ENCODE measurements around the gene PAX5. TPM values are rescaled to one million over a fixed set of nuclear protein-coding genes. Genes with fewer than 3 reads are reported as not detected.

Gene PAX5
- total and polyA plus RNA-seq, 9 donors, result 0.02 to 0.28 (median 0.05) TPM; not detected in 6

- intact Hi-C loops (cut with DNase I), result no loop called here
- Histone ChIP-seq H3K9me3 (no peaks in the 10 kb centered on the region), H3K27me3 (no peaks in the 10 kb centered on the region), H3K4me3 (no peak overlapping the region), H3K36me3 (no peaks in the 10 kb centered on the region), H3K4me1 (ENCODE audit: insufficient read depth) (no peaks in the 10 kb centered on the region), H3K27ac (no peak overlapping the region)
- TF ChIP-seq POLR2A (IDR thresholded peaks at IDR 0.05) (no peak), EP300 (IDR thresholded peaks at IDR 0.05) (no peak), CTCF (IDR thresholded peaks at IDR 0.05) (no peak)
- DNase-seq, result no peak
- 87 to 89% (median 88%) methylated on average over 6 of the region's 6 CpGs for WGBS, 3 donors
Measured at GRCh38 chr9:36874921-36875320, 159.1 kb downstream of the PAX5 start.

DNA sequence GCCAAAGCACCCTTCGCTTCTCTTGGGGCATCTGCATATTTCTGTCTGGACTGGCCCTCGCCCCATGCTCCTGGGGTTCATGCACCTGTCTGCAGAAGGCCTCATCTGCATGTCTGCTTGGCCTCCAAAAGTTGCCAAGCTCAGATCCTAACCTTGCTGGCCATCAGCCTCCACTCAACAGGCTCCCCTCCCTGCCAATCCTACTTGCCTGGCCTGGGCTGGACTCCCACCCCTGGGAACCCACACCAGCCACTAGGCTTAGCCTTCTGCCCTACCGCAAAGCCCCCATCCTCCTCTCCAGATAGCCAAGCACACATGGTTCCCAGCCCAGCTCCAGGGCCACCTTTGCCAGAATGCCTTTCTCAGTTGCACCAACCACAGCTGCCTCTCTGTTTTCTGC is 159.8 kb downstream of the PAX5 start:
- no peak for DNase-seq
- intact Hi-C loops (cut with DNase I), result no loop called here
- 95 to 96% (median 95%) methylated on average over 3 of the region's 3 CpGs for WGBS, 3 donors

GRCh38 chr9:36873247-36873875 is 160.7 kb downstream of the PAX5 start:
- H3K27me3 ChIP-seq, result no peaks in the 10 kb centered on the region
- intact Hi-C loops (cut with DNase I), result no loop called here
- peak; percentile 41 to 66 (median 59) for DNase-seq
- no peaks in the 10 kb centered on the region for H3K36me3 ChIP-seq
- 44 to 51% (median 46%) methylated on average over 8 of the region's 8 CpGs for WGBS, 3 donors
- H3K27ac ChIP-seq, result no peak overlapping the region
- H3K4me1 ChIP-seq (ENCODE audit: insufficient read depth), result no peaks in the 10 kb centered on the region
- no peaks in the 10 kb centered on the region for H3K9me3 ChIP-seq
- no peak for TF ChIP-seq POLR2A (IDR thresholded peaks at IDR 0.05)
- peak in 2 of 3 donors; percentile 37 to 38 for TF ChIP-seq CTCF (IDR thresholded peaks at IDR 0.05)
- H3K4me3 ChIP-seq, result no peak overlapping the region

More for the DNA sequence above, 159.8 kb downstream of the PAX5 start:
- Histone ChIP-seq H3K27ac (no peak overlapping the region), H3K36me3 (no peaks in the 10 kb centered on the region), H3K27me3 (no peaks in the 10 kb centered on the region), H3K4me3 (no peak overlapping the region), H3K9me3 (no peaks in the 10 kb centered on the region), H3K4me1 (ENCODE audit: insufficient read depth) (no peaks in the 10 kb centered on the region)
- TF ChIP-seq EP300 (IDR thresholded peaks at IDR 0.05) (no peak), CTCF (IDR thresholded peaks at IDR 0.05) (no peak), POLR2A (IDR thresholded peaks at IDR 0.05) (no peak)

GRCh38 chr9:36872641-36873040 is 161.4 kb downstream of the PAX5 start:
- DNase-seq, result no peak
- no peaks in the 10 kb centered on the region for H3K36me3 ChIP-seq
- H3K4me1 ChIP-seq (ENCODE audit: insufficient read depth), result no peaks in the 10 kb centered on the region
- no peak for TF ChIP-seq CTCF (IDR thresholded peaks at IDR 0.05)
- TF ChIP-seq POLR2A (IDR thresholded peaks at IDR 0.05), result no peak
- no peak for TF ChIP-seq EP300 (IDR thresholded peaks at IDR 0.05)
- WGBS, 3 donors, result 45 to 52% (median 51%) methylated on average over 3 of the region's 3 CpGs
- no peaks in the 10 kb centered on the region for H3K9me3 ChIP-seq
- H3K4me3 ChIP-seq, result no peak overlapping the region
- intact Hi-C loops (cut with DNase I), result no loop called here
- no peaks in the 10 kb centered on the region for H3K27me3 ChIP-seq
- no peak overlapping the region for H3K27ac ChIP-seq

All from ovary (tissue), 9 donors.